K562 (cell line): Measurements from ENCODE around the gene ODAD3. TPM values are rescaled to one million over a fixed set of nuclear protein-coding genes. Genes with fewer than 3 reads are reported as not detected.

Experiments
- AFF4 ChIP-seq: sonication (generic); formaldehyde crosslinking; IDR thresholded peaks from 2 replicates; pipeline ENCODE4 v1.8.0; 2023; ENCODE audit warnings: mild to moderate bottlenecking, missing genetic modification reagents
- ARNT ChIP-seq, 2 experiments: fragments of 450-650 bp; IDR thresholded peaks; 2 replicates each; pipeline ENCODE4 v1.6.1; 2016; ENCODE audit warnings: mild to moderate bottlenecking in 1 of 2
- C11orf30 ChIP-seq: fragments of 450-650 bp; IDR thresholded peaks from 2 replicates; pipeline ENCODE4 v1.6.1; 2016; ENCODE audit warnings: low read depth, mild to moderate bottlenecking
- CXXC5 ChIP-seq: fragments of 250-450 bp; sonication (Bioruptor Pico); IDR thresholded peaks from 2 replicates; pipeline ENCODE4 v1.8.0; 2022; ENCODE audit warnings: inconsistent platforms, mild to moderate bottlenecking, moderate library complexity
- ELF1 ChIP-seq: fragments of 200-800 bp; sonication (Bioruptor generic); IDR thresholded peaks from 2 replicates; pipeline ENCODE4 v1.6.1; 2016; ENCODE audit warnings: missing genetic modification characterization, missing compliant biosample characterization
- FOSL1 ChIP-seq: fragments of 200-800 bp; sonication (Bioruptor generic); conservative IDR thresholded peaks from 2 replicates; pipeline ENCODE4 v1.6.1; 2016; ENCODE audit warnings: missing genetic modification characterization, missing compliant biosample characterization
- HCFC1 ChIP-seq: IDR thresholded peaks from 2 replicates; pipeline ENCODE4 v1.6.1; 2012; ENCODE audit warnings: low read depth, low read length, improper control_type of control experiment
- PHF20 ChIP-seq: fragments of 450-650 bp; IDR thresholded peaks from 2 replicates; pipeline ENCODE4 v1.6.1; 2018; ENCODE audit not compliant: partially characterized antibody
- PHF21A ChIP-seq: fragments of 450-650 bp; IDR thresholded peaks from 2 replicates; pipeline ENCODE4 v1.6.1; 2017; ENCODE audit warnings: low read depth, borderline replicate concordance
- POLR2AphosphoS2 ChIP-seq: IDR thresholded peaks from 2 replicates; pipeline ENCODE4 v1.6.1; 2012; ENCODE audit warnings: low read length, improper control_type of control experiment
- POLR2H ChIP-seq: IDR thresholded peaks from 2 replicates; pipeline ENCODE4 v1.6.1; 2016; ENCODE audit warnings: missing genetic modification characterization, low read depth, mild to moderate bottlenecking, control low read depth, missing compliant biosample characterization, moderate library complexity
- PTBP1 ChIP-seq: fragments of 200-400 bp; formaldehyde crosslinking; IDR thresholded peaks from 2 replicates; pipeline ENCODE4 v1.6.1; 2017; ENCODE audit warnings: low read depth, low read length
- RNF219 ChIP-seq: fragments of 250-450 bp; sonication (Bioruptor Pico); IDR thresholded peaks from 2 replicates; pipeline ENCODE4 v1.5.0; 2022; ENCODE audit warnings: mild to moderate bottlenecking
- VEZF1 ChIP-seq: fragments of 200-800 bp; sonication (Bioruptor generic); IDR thresholded peaks from 2 replicates; pipeline ENCODE4 v1.6.1; 2017; ENCODE audit warnings: missing genetic modification characterization, missing compliant biosample characterization
- ZNF175 ChIP-seq: fragments of 200-800 bp; sonication (Bioruptor generic); IDR thresholded peaks from 2 replicates; pipeline ENCODE4 v1.6.1; 2016; ENCODE audit warnings: low read depth, mild to moderate bottlenecking, missing genetic modification characterization, missing compliant biosample characterization
- ZNF217 ChIP-seq: sonication (generic); formaldehyde crosslinking; IDR thresholded peaks from 2 replicates; pipeline ENCODE4 v1.8.0; 2022; ENCODE audit warnings: mild to moderate bottlenecking, missing genetic modification reagents
- ZNF639 ChIP-seq, 2 experiments: fragments of 200-800 bp in 1 of 2; sonication (Bioruptor generic) in 1 of 2; sonication (generic) in 1 of 2; formaldehyde crosslinking in 1 of 2; IDR thresholded peaks in 1 of 2; conservative IDR thresholded peaks in 1 of 2; 2 replicates each; pipeline versions ENCODE4 v1.5.0 to v1.6.1; 2016 to 2020; ENCODE audit warnings: missing compliant biosample characterization in 1 of 2, missing genetic modification characterization in 1 of 2, missing genetic modification reagents in 1 of 2
- ZNF644 ChIP-seq: fragments of 200-800 bp; sonication (Bioruptor generic); IDR thresholded peaks from 2 replicates; pipeline ENCODE4 v1.6.1; 2016; ENCODE audit warnings: low read depth, missing genetic modification characterization, missing compliant biosample characterization
- ZNF75A ChIP-seq: fragments of 450-650 bp; formaldehyde crosslinking; IDR thresholded peaks from 2 replicates; pipeline ENCODE4 v1.4.0; 2020; ENCODE audit warnings: mild to moderate bottlenecking
- ZNF79 ChIP-seq: fragments of 250-450 bp; sonication (Bioruptor Pico); IDR thresholded peaks from 2 replicates; pipeline ENCODE4 v1.4.0; 2020; ENCODE audit warnings: low read depth, mild to moderate bottlenecking, moderate library complexity
- polyA plus RNA-seq, 8 experiments: library from polyadenylated mRNA; depleted of rRNA in 4 of 8; stranded (reverse) in 5 of 8; unstranded in 3 of 8; fragments of >200 nt; fragmentation: Nextera tagmentation in 2 of 8; fragmentation: Illumina TruSeq in 1 of 8; extraction: Ambion mirVana in 2 of 8; extraction: Trizol in 1 of 8; gene quantifications; 2 replicates each; pipeline versions ENCODE4 v1.2.1 to v1.2.3, GENCODE V29; 2011 to 2014; ENCODE audit warnings: inconsistent platforms in 1 of 8, missing spikeins in 1 of 8
- total RNA-seq, 7 experiments: library from RNA; depleted of rRNA in 6 of 7; stranded (reverse); fragments of >200 nt in 6 of 7; fragmentation: Illumina TruSeq in 2 of 7; extraction: Trizol in 2 of 7; gene quantifications; 2 replicates each; pipeline versions ENCODE4 v1.2.1 to v1.2.3, GENCODE V29; 2011 to 2021; ENCODE audit warnings: low replicate concordance in 1 of 7

ODAD3 gene
- total and polyA plus RNA-seq, 9 of the 15 experiments (the other 6 are each of a cell fraction or from before 2014, with no cell fraction given): 0.07 to 0.72 (median 0.14) TPM; not detected in 2

- TF ChIP-seq RNF219 (CRISPR knock-in tag): 0 out of 2 replicates have a peak, but pooled peaks have one; percentile 11
- no peak for TF ChIP-seq PHF21A
- no peak for TF ChIP-seq AFF4 (CRISPR knock-in tag)
- 0 out of 2 replicates have a peak, but pooled peaks have one; percentile 28 for TF ChIP-seq VEZF1 (CRISPR knock-in tag)
- peak; percentile 23; the same call in 1 of the 2 replicates for TF ChIP-seq C11orf30
- TF ChIP-seq POLR2H: peak; percentile 40; the same call in 1 of the 2 replicates
- peak; percentile 45; the same call in 1 of the 2 replicates for TF ChIP-seq ZNF79 (CRISPR knock-in tag)
- TF ChIP-seq ZNF75A (CRISPR knock-in tag): peak; percentile 24; the same call in 1 of the 2 replicates
- TF ChIP-seq ZNF217 (CRISPR knock-in tag): no peak
- TF ChIP-seq HCFC1: 0 out of 2 replicates have a peak, but pooled peaks have one; percentile 8
- TF ChIP-seq ZNF639 (CRISPR knock-in tag; conservative IDR thresholded peaks at IDR 0.05 in 1 of 2, IDR thresholded peaks at IDR 0.05 in 1 of 2): 0 out of 4 replicates have a peak, but pooled peaks of 1 of the 2 experiments have one; percentile 39
- peak; percentile 8; the same call in 1 of the 2 replicates for TF ChIP-seq CXXC5 (CRISPR knock-in tag)
- TF ChIP-seq FOSL1 (tag): peak; percentile 32; the same call in 1 of the 2 replicates
- no peak for TF ChIP-seq PTBP1
- TF ChIP-seq ZNF175 (CRISPR knock-in tag): peak; percentile 89
- no peak for TF ChIP-seq ARNT (IDR thresholded peaks at IDR 0.05)
- TF ChIP-seq PHF20: peak; percentile 91
- 0 out of 2 replicates have a peak, but pooled peaks have one; percentile 62 for TF ChIP-seq POLR2AphosphoS2
- TF ChIP-seq ELF1: peak; percentile 45; the same call in 1 of the 2 replicates
- no peak for TF ChIP-seq ZNF644 (tag)
Observed at GRCh38 chr19:11377237-11377636, 57.7 kb downstream of the ODAD3 start (continued).
